Measurements from ENCODE around the gene DUSP23. TPM values are rescaled to one million over a fixed set of nuclear protein-coding genes. Genes with fewer than 3 reads are reported as not detected.

Gene DUSP23
- total and polyA plus RNA-seq, 10 of the 15 experiments (the other 5 are each of a cell fraction or from before 2014, with no cell fraction given), result 1.1 to 6.9 (median 4.1) TPM; not detected in 1

GRCh38 chr1:159817276-159818041 is 36.7 kb downstream of the DUSP23 start:
- SMC1A ChIA-PET (ENCODE audit: uncharacterized antibody, unreplicated experiment), result interaction anchor here (0.8 to 1.2 kb wide), 3 partner anchors 13 to 22 kb away, joined by 3 to 4 read pairs (median 4); partner anchors contain the start of gene FCRL6
- Histone ChIP-seq H2AFZ (ENCODE audit: control insufficient read depth, low read depth, low read length) (no peak overlapping the region), H3K27me3 (replicated peaks in 1 of 2; ENCODE audit: control insufficient read depth in 2 of 2, insufficient read depth in 2 of 2, low read length in 1 of 2) (no peaks in the 10 kb centered on the region; a peak in 3 of 4 replicates), H3K4me2 (ENCODE audit: control insufficient read depth, insufficient read depth) (no peak overlapping the region), H3K9me3 (replicated peaks; ENCODE audit: control insufficient read depth, insufficient read depth, low read length) (no peaks in the 10 kb centered on the region), H3K36me3 (ENCODE audit: control insufficient read depth in 2 of 2, insufficient read depth in 2 of 2, low read length in 1 of 2) (no peaks in the 10 kb centered on the region), H3K79me2 (ENCODE audit: control insufficient read depth, insufficient read depth, low read length) (no peaks in the 10 kb centered on the region), H3K4me1 (ENCODE audit: control insufficient read depth, insufficient read depth, low read length) (no peaks in the 10 kb centered on the region), H3K27ac (ENCODE audit: control insufficient read depth, insufficient read depth) (no peak overlapping the region), H4K20me1 (ENCODE audit: control insufficient read depth, insufficient read depth) (no peaks in the 10 kb centered on the region), H3K4me3 (no peak overlapping the region), H3K9ac (ENCODE audit: control insufficient read depth, insufficient read depth, low read length) (no peak overlapping the region)
- CTCF ChIA-PET, result interaction anchor here (0.8 to 2.0 kb wide), 4 partner anchors 18 to 190 kb away, joined by 3 to 5 read pairs (median 4); no protein-coding TSS in a partner anchor
- in situ Hi-C loops (cut with MboI), result no loop called here
- no TSS peak for BruUV-seq (replicated peaks)
- DNase-seq (ENCODE audit: low read depth, low spot score) (no peak), ATAC-seq (no peak), FAIRE-seq (no peak)
- RAD21 ChIA-PET (ENCODE audit: unreplicated experiment), result interaction anchor here (1.0 to 1.1 kb wide), 2 partner anchors 72 to 187 kb away, joined by 3 to 4 read pairs; no protein-coding TSS in a partner anchor
- intact Hi-C loops (cut with micrococcal nuclease; ENCODE audit: unreplicated experiment), result no loop called here
- POLR2A ChIA-PET, result no interaction called here
- 51% methylated on average over 10 of the region's 11 CpGs for WGBS (ENCODE audit: insufficient coverage, insufficient replicate concordance, low lambda C conversion rate, missing lambda C conversion rate)
- TF ChIP-seq SUPT20H (IDR thresholded peaks at IDR 0.05; ENCODE audit: borderline replicate concordance, control insufficient read depth, low read depth, low read length) (no peak), GABPA (IDR thresholded peaks at IDR 0.05; ENCODE audit: low read depth) (no peak), CHD2 (IDR thresholded peaks at IDR 0.05; ENCODE audit: borderline replicate concordance, low read depth, low read length) (no peak), ELK1 (IDR thresholded peaks at IDR 0.05; ENCODE audit: low read depth, low read length) (no peak)

All from GM12878 (cell line).